ENCODE data around the gene DHRS7C.

DNA sequence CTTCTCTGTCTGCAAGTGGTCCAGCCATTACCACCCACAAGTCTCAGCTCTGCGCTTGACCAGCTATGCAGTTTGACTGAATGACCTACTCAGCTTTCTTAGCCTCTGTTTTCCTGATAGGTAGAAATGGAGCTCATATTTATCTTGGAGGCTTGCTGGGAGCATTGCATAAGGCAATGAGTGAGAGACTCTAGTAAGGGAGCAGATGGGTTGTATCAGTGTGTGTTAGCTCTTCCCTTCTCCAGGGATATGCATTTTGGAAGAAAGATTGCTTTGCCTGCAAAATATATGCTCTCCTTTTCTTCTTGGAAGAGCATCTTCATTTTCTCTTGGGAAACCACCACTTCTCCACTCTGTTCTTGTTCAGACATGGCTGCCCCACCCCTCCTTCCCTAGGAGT is 26.1 kb downstream of the DHRS7C start:
- TF ChIP-seq MYC (IDR thresholded peaks at IDR 0.05; ENCODE audit: low read depth, low read length) (no peak), POLR2A (IDR thresholded peaks at IDR 0.05; ENCODE audit: extremely low read depth, insufficient read length) (no peak)
- TF ChIP-seq, protein P1, sequence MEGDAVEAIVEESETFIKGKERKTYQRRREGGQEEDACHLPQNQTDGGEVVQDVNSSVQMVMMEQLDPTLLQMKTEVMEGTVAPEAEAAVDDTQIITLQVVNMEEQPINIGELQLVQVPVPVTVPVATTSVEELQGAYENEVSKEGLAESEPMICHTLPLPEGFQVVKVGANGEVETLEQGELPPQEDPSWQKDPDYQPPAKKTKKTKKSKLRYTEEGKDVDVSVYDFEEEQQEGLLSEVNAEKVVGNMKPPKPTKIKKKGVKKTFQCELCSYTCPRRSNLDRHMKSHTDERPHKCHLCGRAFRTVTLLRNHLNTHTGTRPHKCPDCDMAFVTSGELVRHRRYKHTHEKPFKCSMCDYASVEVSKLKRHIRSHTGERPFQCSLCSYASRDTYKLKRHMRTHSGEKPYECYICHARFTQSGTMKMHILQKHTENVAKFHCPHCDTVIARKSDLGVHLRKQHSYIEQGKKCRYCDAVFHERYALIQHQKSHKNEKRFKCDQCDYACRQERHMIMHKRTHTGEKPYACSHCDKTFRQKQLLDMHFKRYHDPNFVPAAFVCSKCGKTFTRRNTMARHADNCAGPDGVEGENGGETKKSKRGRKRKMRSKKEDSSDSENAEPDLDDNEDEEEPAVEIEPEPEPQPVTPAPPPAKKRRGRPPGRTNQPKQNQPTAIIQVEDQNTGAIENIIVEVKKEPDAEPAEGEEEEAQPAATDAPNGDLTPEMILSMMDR (IDR thresholded peaks at IDR 0.05; ENCODE audit: low read depth, low read length): no peak
